SK-N-SH (cell line): ENCODE measurements around the gene HEPN1. TPM values are rescaled to one million over a fixed set of nuclear protein-coding genes. Genes with fewer than 3 reads are reported as not detected.

Source experiments
- CTCF ChIA-PET: fragments of 300-600, 350-600 bp; formaldehyde crosslinking; extraction: SDS; loops from one replicate; lab custom pipeline; 2021; lab: Yijun Ruan, JAX
- POLR2A ChIA-PET: fragments of 350-600 bp; sonication (Branson Sonifier 250); formaldehyde crosslinking; extraction: SDS; loops from one replicate; lab custom pipeline; 2020; ENCODE audit warnings: antibody characterized with exemption, inconsistent platforms; lab: Yijun Ruan, JAX
- DNase-seq: peaks from one replicate; pipeline ENCODE4 v3.0.0; 2012
- H2AFZ ChIP-seq: fragments of 200-600 bp; sonication (generic); 2 replicates; pipeline ENCODE4 v1.8.1; 2016; ENCODE audit warnings: antibody characterized with exemption, mild to moderate bottlenecking, low read depth
- H3F3A ChIP-seq: fragments of 200-600 bp; sonication (generic); replicated peaks from 2 replicates; pipeline ENCODE3; 2016; ENCODE audit warnings: antibody characterized with exemption, mild to moderate bottlenecking; ENCODE audit not compliant: insufficient read depth
- H3K27ac ChIP-seq, 2 experiments: fragments of 200-500 bp in 1 of 2; fragments of 200-600 bp in 1 of 2; sonication (Bioruptor generic) in 1 of 2; sonication (generic), shearing (Covaris generic) in 1 of 2; 2 replicates each; pipeline versions ENCODE4 v1.5.1 to v1.6.1; 2014 to 2016; ENCODE audit warnings: low read depth in 2 of 2, inconsistent platforms in 1 of 2, low read length in 1 of 2, mild to moderate bottlenecking in 1 of 2, mixed read lengths in 1 of 2
- H3K27me3 ChIP-seq: fragments of 200-600 bp; sonication (generic), shearing (Covaris generic); 2 replicates; pipeline ENCODE4 v1.6.1; 2016; ENCODE audit warnings: mixed run types; ENCODE audit not compliant: insufficient read depth
- H3K36me3 ChIP-seq, 2 experiments: fragments of 200-500 bp in 1 of 2; fragments of 200-600 bp in 1 of 2; sonication (Bioruptor generic) in 1 of 2; sonication (generic) in 1 of 2; replicated peaks in 1 of 2; 2 replicates each; pipeline versions ENCODE3 to v1.5.1; 2014 to 2016; ENCODE audit warnings: low read length in 1 of 2, mild to moderate bottlenecking in 1 of 2; ENCODE audit not compliant: insufficient read depth in 2 of 2, control insufficient read depth in 1 of 2
- H3K4me1 ChIP-seq, 2 experiments: fragments of 200-500 bp in 1 of 2; fragments of 200-600 bp in 1 of 2; sonication (Bioruptor generic) in 1 of 2; sonication (generic), shearing (Covaris generic) in 1 of 2; 2 replicates each; pipeline versions ENCODE4 v1.5.1 to v1.6.1; 2014 to 2016; ENCODE audit warnings: low read depth in 1 of 2, low read length in 1 of 2, mixed run types in 1 of 2; ENCODE audit not compliant: insufficient read depth in 2 of 2, control insufficient read depth in 1 of 2
- H3K4me2 ChIP-seq: fragments of 200-600 bp; sonication (generic), shearing (Covaris generic); 2 replicates; pipeline ENCODE4 v1.6.1; 2017; ENCODE audit warnings: mixed run types
- H3K4me3 ChIP-seq, 2 experiments: fragments of 200-500 bp in 1 of 2; fragments of 200-600 bp in 1 of 2; sonication (Bioruptor generic) in 1 of 2; sonication (generic), shearing (Covaris generic) in 1 of 2; 2 replicates each; pipeline versions ENCODE4 v1.5.1 to v1.8.1; 2014 to 2016; ENCODE audit warnings: low read depth in 2 of 2, inconsistent platforms in 1 of 2, low read length in 1 of 2, mild to moderate bottlenecking in 1 of 2, mixed read lengths in 1 of 2, moderate library complexity in 1 of 2
- H3K79me2 ChIP-seq: fragments of 200-600 bp; sonication (generic); 2 replicates; pipeline ENCODE4 v1.8.1; 2017; ENCODE audit warnings: mild to moderate bottlenecking; ENCODE audit not compliant: insufficient read depth
- H3K9ac ChIP-seq: fragments of 200-600 bp; sonication (generic); 2 replicates; pipeline ENCODE4 v1.6.1; 2017; ENCODE audit warnings: mixed run types
- H3K9me2 ChIP-seq: fragments of 200-600 bp; sonication (generic); 2 replicates; pipeline ENCODE4 v1.6.1; 2017; ENCODE audit warnings: mixed run types
- H3K9me3 ChIP-seq: fragments of 200-600 bp; sonication (generic); 2 replicates; pipeline ENCODE4 v1.6.1; 2017; ENCODE audit warnings: mixed run types, mild to moderate bottlenecking, moderate library complexity
- H4K20me1 ChIP-seq: fragments of 200-600 bp; sonication (generic); 2 replicates; pipeline ENCODE4 v1.6.1; 2017; ENCODE audit warnings: mild to moderate bottlenecking, mixed run types; ENCODE audit not compliant: insufficient read depth
- ELF1 ChIP-seq: IDR thresholded peaks from 2 replicates; pipeline ENCODE4 v1.4.0; 2012
- EP300 ChIP-seq, 2 experiments: IDR thresholded peaks; 2 replicates each; pipeline versions ENCODE4 v1.4.0 to v1.6.1; 2012; ENCODE audit warnings: borderline replicate concordance in 1 of 2, low read depth in 1 of 2, low read length in 1 of 2
- FOSL2 ChIP-seq: IDR thresholded peaks from 2 replicates; pipeline ENCODE4 v1.4.0; 2012; ENCODE audit warnings: low read depth, mild to moderate bottlenecking, moderate library complexity, borderline replicate concordance
- FOXJ3 ChIP-seq: sonication (generic); formaldehyde crosslinking; IDR thresholded peaks from 2 replicates; pipeline ENCODE4 v1.5.1; 2020; ENCODE audit warnings: mild to moderate bottlenecking, missing genetic modification reagents
- GABPA ChIP-seq: IDR thresholded peaks from 2 replicates; pipeline ENCODE4 v1.4.0; 2012; ENCODE audit warnings: low read depth, mild to moderate bottlenecking
- JUND ChIP-seq: IDR thresholded peaks from 2 replicates; pipeline ENCODE4 v1.4.0; 2012
- NFIC ChIP-seq: IDR thresholded peaks from 2 replicates; pipeline ENCODE4 v1.4.0; 2012; ENCODE audit warnings: borderline replicate concordance
- PBX3 ChIP-seq: IDR thresholded peaks from 2 replicates; pipeline ENCODE4; 2012
- RCOR1 ChIP-seq: fragments of 150-350 bp; IDR thresholded peaks from 2 replicates; pipeline ENCODE4 v1.6.1; 2017; ENCODE audit warnings: antibody characterized with exemption, low read length
- RFX5 ChIP-seq: IDR thresholded peaks from 2 replicates; pipeline ENCODE4 v1.6.1; 2012; ENCODE audit warnings: mild to moderate bottlenecking, improper control_type of control experiment, low read length
- TCF12 ChIP-seq: IDR thresholded peaks from 2 replicates; pipeline ENCODE4 v1.4.0; 2012
- TEAD4 ChIP-seq: IDR thresholded peaks from 2 replicates; pipeline ENCODE4 v1.4.0; 2012; ENCODE audit warnings: mild to moderate bottlenecking, borderline replicate concordance; ENCODE audit not compliant: insufficient read depth
- WGBS: methylation state at CpG from one replicate; pipeline ENCODE4 v1.1.6; 2017; ENCODE audit warnings: low lambda C conversion rate; 5-methylcytosine and 5-hydroxymethylcytosine counted together
- polyA plus RNA-seq, 3 experiments: library from polyadenylated mRNA; depleted of rRNA; stranded (reverse); fragments of >200 nt; gene quantifications; 2 replicates each; pipeline ENCODE4 v1.2.3, GENCODE V29; 2012
- TF ChIP-seq, protein P1 (sequence below): fragments of 150-350 bp; IDR thresholded peaks from 2 replicates; pipeline ENCODE4 v1.6.1; 2016; ENCODE audit warnings: mild to moderate bottlenecking, low read depth, low read length

Gene HEPN1
- polyA plus RNA-seq, 1 of the 3 experiments (the other 2 are of a cell fraction), result not detected

DNA sequence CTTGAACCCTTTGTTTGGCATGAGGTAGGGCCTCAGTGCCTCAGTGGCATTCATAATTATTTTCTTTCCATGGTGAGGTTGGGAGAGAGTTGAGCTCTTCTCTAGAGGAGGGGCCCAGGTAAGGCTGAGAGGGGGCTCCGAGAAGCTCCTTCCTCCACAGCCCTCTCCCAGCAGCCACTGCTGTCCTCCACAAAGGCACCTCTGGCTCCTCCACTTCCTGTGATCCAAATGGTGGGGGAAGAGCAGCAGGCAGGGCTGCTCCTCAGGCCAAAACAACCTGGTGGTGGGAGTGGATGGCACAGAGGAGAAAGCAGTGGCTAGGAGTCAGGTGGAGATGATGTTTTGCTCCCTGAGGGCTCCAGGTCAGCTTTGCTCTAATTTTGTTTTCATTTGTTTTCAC is 34.7 kb upstream of the HEPN1 start:
- TF ChIP-seq FOSL2, result no peak
- no peak for TF ChIP-seq ELF1
- TF ChIP-seq PBX3, result no peak
- TF ChIP-seq RFX5, result no peak
- TF ChIP-seq EP300 (IDR thresholded peaks at IDR 0.05; ENCODE audit: borderline replicate concordance in 1 of 2, low read depth in 1 of 2, low read length in 1 of 2), result no peak
- TF ChIP-seq NFIC, result no peak
- TF ChIP-seq TEAD4, result no peak
- no peak for TF ChIP-seq RCOR1
- no peak for DNase-seq
- H3K36me3 ChIP-seq, result no peaks in the 10 kb centered on the region
- H3K9ac ChIP-seq, result no peak overlapping the region
- ChIA-PET CTCF (interaction anchor here (1.1 kb wide), 1 partner anchor 8 kb away, joined by 3 read pairs; no protein-coding TSS in a partner anchor), POLR2A (no interaction called here)
- no peak overlapping the region for H2AFZ ChIP-seq
- H3K27ac ChIP-seq, result no peak overlapping the region
- H3K4me3 ChIP-seq, result no peak overlapping the region
- H3K79me2 ChIP-seq, result no peaks in the 10 kb centered on the region
- peaks cover 0 to 5% of the 10 kb centered on the region in 2 experiments; a peak in 1 of 4 replicates for H3K4me1 ChIP-seq
- 83% methylated on average over 1 of the region's 1 CpG for WGBS
- no peaks in the 10 kb centered on the region for H3F3A ChIP-seq
- H3K9me2 ChIP-seq, result no peaks in the 10 kb centered on the region
- no peaks in the 10 kb centered on the region for H3K9me3 ChIP-seq
- H3K4me2 ChIP-seq, result no peak overlapping the region
- H4K20me1 ChIP-seq, result no peaks in the 10 kb centered on the region
- no peaks in the 10 kb centered on the region for H3K27me3 ChIP-seq

DNA sequence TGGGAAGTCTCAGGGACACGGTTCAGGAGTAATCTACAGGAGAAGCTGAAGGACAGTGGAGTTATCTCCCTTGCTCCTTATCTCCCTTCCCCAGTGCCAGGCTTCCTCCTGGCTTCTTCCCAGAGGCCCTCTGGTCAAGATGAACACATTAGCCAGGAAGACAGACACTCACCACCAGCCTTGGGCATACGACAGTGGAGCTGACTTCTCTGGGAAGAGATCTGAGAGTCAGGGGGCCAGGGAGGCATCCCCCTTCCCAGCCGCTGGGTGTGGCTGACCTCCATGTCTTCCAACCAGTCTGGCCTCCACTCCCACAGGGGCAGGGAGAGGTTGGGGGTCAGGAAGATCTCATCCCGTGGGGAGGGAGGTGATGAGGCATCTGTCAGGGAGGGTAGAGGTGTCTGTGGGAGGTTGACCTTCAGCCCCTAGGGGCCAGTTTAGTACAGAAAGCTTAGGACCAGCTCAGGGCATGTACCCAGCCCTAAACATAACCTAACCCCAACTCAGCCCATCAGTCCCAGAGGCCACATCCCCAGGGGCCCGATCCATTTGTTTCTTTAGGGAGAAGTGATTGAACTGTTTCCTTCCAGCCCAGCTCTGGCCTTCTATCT is 34.1 kb upstream of the HEPN1 start:
- TF ChIP-seq TCF12, result no peak
- TF ChIP-seq FOXJ3 (CRISPR knock-in tag), result no peak
- TF ChIP-seq, protein P1, sequence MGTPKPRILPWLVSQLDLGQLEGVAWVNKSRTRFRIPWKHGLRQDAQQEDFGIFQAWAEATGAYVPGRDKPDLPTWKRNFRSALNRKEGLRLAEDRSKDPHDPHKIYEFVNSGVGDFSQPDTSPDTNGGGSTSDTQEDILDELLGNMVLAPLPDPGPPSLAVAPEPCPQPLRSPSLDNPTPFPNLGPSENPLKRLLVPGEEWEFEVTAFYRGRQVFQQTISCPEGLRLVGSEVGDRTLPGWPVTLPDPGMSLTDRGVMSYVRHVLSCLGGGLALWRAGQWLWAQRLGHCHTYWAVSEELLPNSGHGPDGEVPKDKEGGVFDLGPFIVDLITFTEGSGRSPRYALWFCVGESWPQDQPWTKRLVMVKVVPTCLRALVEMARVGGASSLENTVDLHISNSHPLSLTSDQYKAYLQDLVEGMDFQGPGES, result no peak
- TF ChIP-seq GABPA, result no peak
- TF ChIP-seq JUND, result no peak
- Histone ChIP-seq H3K4me3 (no peak overlapping the region), H3K79me2 (no peaks in the 10 kb centered on the region), H3K4me2 (no peak overlapping the region), H2AFZ (no peak overlapping the region), H3K9me2 (no peaks in the 10 kb centered on the region), H3K4me1 (peaks cover 0 to 5% of the 10 kb centered on the region in 2 experiments; a peak in 1 of 4 replicates), H3K36me3 (no peaks in the 10 kb centered on the region), H3F3A (no peaks in the 10 kb centered on the region), H3K9ac (no peak overlapping the region), H4K20me1 (no peaks in the 10 kb centered on the region), H3K9me3 (no peaks in the 10 kb centered on the region), H3K27ac (no peak overlapping the region), H3K27me3 (no peaks in the 10 kb centered on the region)
- WGBS, result 83% methylated on average over 4 of the region's 5 CpGs
- DNase-seq, result no peak
- CTCF ChIA-PET, result interaction anchor here (0.7 to 1.1 kb wide), 2 partner anchors 8 to 378 kb away, joined by 3 to 4 read pairs; no protein-coding TSS in a partner anchor
- POLR2A ChIA-PET, result interaction anchor here (0.6 kb wide), 1 partner anchor 35 kb away, joined by 4 read pairs; no protein-coding TSS in a partner anchor
